ENCODE results near the gene NWD2.
"Not testable (repeated sequence)": the region's sequence is repeated elsewhere in the genome, so short reads cannot be mapped to it uniquely, and the experiment has no call there.

NWD2 gene

GRCh38 chr4:37473807-37474206 is 229.3 kb downstream of the NWD2 start:
- no peak for DNase-seq

GRCh38 chr4:37475087-37475486 is 230.5 kb downstream of the NWD2 start:
- DNase-seq = no peak

GRCh38 chr4:37475776-37476175 is 231.2 kb downstream of the NWD2 start:
- DNase-seq = no peak

- DNase-seq = no peak
Measured at GRCh38 chr4:37476256-37476655, 231.7 kb downstream of the NWD2 start.

GRCh38 chr4:37476691-37477090 is 232.1 kb downstream of the NWD2 start:
- DNase-seq = no peak

GRCh38 chr4:37477126-37477525 is 232.6 kb downstream of the NWD2 start:
- no peak for DNase-seq

GRCh38 chr4:37478151-37478550 is 233.6 kb downstream of the NWD2 start:
- DNase-seq = no peak

- no peak for DNase-seq
Measured at GRCh38 chr4:37480509-37480908, 236.0 kb downstream of the NWD2 start.

GRCh38 chr4:37481547-37482122 is 237.1 kb downstream of the NWD2 start:
- DNase-seq = no peak

GRCh38 chr4:37482236-37482913 is 237.8 kb downstream of the NWD2 start:
- DNase-seq = no peak

- no peak for DNase-seq
Measured at GRCh38 chr4:37483610-37484009, 239.1 kb downstream of the NWD2 start.

GRCh38 chr4:37486166-37486565 is 241.6 kb downstream of the NWD2 start:
- no peak for DNase-seq

GRCh38 chr4:37487668-37488067 is 243.1 kb downstream of the NWD2 start:
- DNase-seq = no peak

- DNase-seq = no peak
Measured at GRCh38 chr4:37489697-37490096, 245.2 kb downstream of the NWD2 start.

GRCh38 chr4:37490391-37491347 is 246.1 kb downstream of the NWD2 start:
- DNase-seq = no peak

GRCh38 chr4:37495353-37495752 is 250.8 kb downstream of the NWD2 start:
- not testable (repeated sequence) for DNase-seq

All from NCI-H1694 treated with DMSO at 0.1 percent for 48 hours (cell line).